NCI-H2107 treated with DMSO at 0.1 percent for 48 hours (cell line): ENCODE results near the gene USP46.
A peak's percentile ranks its signal among the peaks of the same experiment; 100 is the strongest.

ENCODE experiments used
- DNase-seq: peaks from one replicate; lab custom pipeline; 2025; ENCODE audit not compliant: unreplicated experiment; lab: John Stamatoyannopoulos, UW

The USP46 gene

GRCh38 chr4:52576961-52577623 is 82.0 kb downstream of the USP46 start:
- DNase-seq, result no peak

- no peak for DNase-seq
These were observed 82.8 kb downstream of the USP46 start for GRCh38 chr4:52576326-52576725.

GRCh38 chr4:52575406-52575805 is 83.7 kb downstream of the USP46 start:
- no peak for DNase-seq

- no peak for DNase-seq
These were observed 85.1 kb downstream of the USP46 start for GRCh38 chr4:52574036-52574435.

- no peak for DNase-seq
These were observed 85.5 kb downstream of the USP46 start for GRCh38 chr4:52573551-52573950.

- no peak for DNase-seq
These were observed 86.1 kb downstream of the USP46 start for GRCh38 chr4:52572936-52573485.

- no peak for DNase-seq
These were observed 90.8 kb downstream of the USP46 start for GRCh38 chr4:52568351-52568750.

- no peak for DNase-seq
These were observed 92.7 kb downstream of the USP46 start for GRCh38 chr4:52566136-52567031.

- no peak for DNase-seq
These were observed 98.2 kb downstream of the USP46 start for GRCh38 chr4:52560844-52561280.

- no peak for DNase-seq
These were observed 103.8 kb downstream of the USP46 start for GRCh38 chr4:52555356-52555716.

GRCh38 chr4:52554612-52555355 is 104.3 kb downstream of the USP46 start:
- no peak for DNase-seq

- DNase-seq, result no peak
These were observed 106.3 kb downstream of the USP46 start for GRCh38 chr4:52552778-52553177.

- no peak for DNase-seq
These were observed 107.6 kb downstream of the USP46 start for GRCh38 chr4:52551487-52551886.

- no peak for DNase-seq
These were observed 108.9 kb downstream of the USP46 start for GRCh38 chr4:52550186-52550585.

GRCh38 chr4:52548818-52549570 is 110.1 kb downstream of the USP46 start:
- no peak for DNase-seq

- no peak for DNase-seq
These were observed 112.7 kb downstream of the USP46 start for GRCh38 chr4:52546449-52546848.

GRCh38 chr4:52545099-52546069 is 113.7 kb downstream of the USP46 start:
- peak; percentile 52 for DNase-seq
